ENCODE measurements around the gene TSC22D2.

TSC22D2 gene

GRCh38 chr3:150372722-150373121 lies 35.4 kb upstream of the TSC22D2 start:
- H3K4me1 ChIP-seq (ENCODE audit: control insufficient read depth, insufficient read depth, low read length), result peaks cover 16% of the 10 kb centered on the region
- H3K9ac ChIP-seq (ENCODE audit: low read length), result no peak overlapping the region
- no peaks in the 10 kb centered on the region for H3K36me3 ChIP-seq (ENCODE audit: control insufficient read depth, insufficient read depth, low read length)
- no peaks in the 10 kb centered on the region for H3K27me3 ChIP-seq (ENCODE audit: control insufficient read depth, insufficient read depth, low read length)
- no peak overlapping the region for H3K4me3 ChIP-seq (ENCODE audit: low read length)
- H3K9me3 ChIP-seq (ENCODE audit: control insufficient read depth, low read length), result no peaks in the 10 kb centered on the region

GRCh38 chr3:150373234-150373875 lies 34.7 kb upstream of the TSC22D2 start:
- Histone ChIP-seq H3K9me3 (ENCODE audit: control insufficient read depth, low read length) (no peaks in the 10 kb centered on the region), H3K4me3 (ENCODE audit: low read length) (no peak overlapping the region), H3K9ac (ENCODE audit: low read length) (no peak overlapping the region), H3K4me1 (ENCODE audit: control insufficient read depth, insufficient read depth, low read length) (peaks cover 16% of the 10 kb centered on the region), H3K27me3 (ENCODE audit: control insufficient read depth, insufficient read depth, low read length) (no peaks in the 10 kb centered on the region), H3K36me3 (ENCODE audit: control insufficient read depth, insufficient read depth, low read length) (no peaks in the 10 kb centered on the region)

- Histone ChIP-seq H3K36me3 (ENCODE audit: control insufficient read depth, insufficient read depth, low read length) (no peaks in the 10 kb centered on the region), H3K9ac (ENCODE audit: low read length) (no peak overlapping the region), H3K9me3 (ENCODE audit: control insufficient read depth, low read length) (no peaks in the 10 kb centered on the region), H3K27me3 (ENCODE audit: control insufficient read depth, insufficient read depth, low read length) (no peaks in the 10 kb centered on the region), H3K4me1 (ENCODE audit: control insufficient read depth, insufficient read depth, low read length) (peaks cover 16% of the 10 kb centered on the region), H3K4me3 (ENCODE audit: low read length) (no peak overlapping the region)
These were observed 33.1 kb upstream of the TSC22D2 start for GRCh38 chr3:150374975-150375374.

- Histone ChIP-seq H3K36me3 (ENCODE audit: control insufficient read depth, insufficient read depth, low read length) (no peaks in the 10 kb centered on the region), H3K9ac (ENCODE audit: low read length) (no peak overlapping the region), H3K27me3 (ENCODE audit: control insufficient read depth, insufficient read depth, low read length) (no peaks in the 10 kb centered on the region)
These were observed 31.9 kb upstream of the TSC22D2 start for GRCh38 chr3:150376001-150376848.

GRCh38 chr3:150377601-150378300 lies 30.3 kb upstream of the TSC22D2 start:
- Histone ChIP-seq H3K9me3 (ENCODE audit: control insufficient read depth, low read length) (no peaks in the 10 kb centered on the region), H3K36me3 (ENCODE audit: control insufficient read depth, insufficient read depth, low read length) (no peaks in the 10 kb centered on the region), H3K9ac (ENCODE audit: low read length) (no peak overlapping the region), H3K4me3 (ENCODE audit: low read length) (no peak overlapping the region), H3K27me3 (ENCODE audit: control insufficient read depth, insufficient read depth, low read length) (no peaks in the 10 kb centered on the region), H3K4me1 (ENCODE audit: control insufficient read depth, insufficient read depth, low read length) (peaks cover under 1% of the 10 kb centered on the region)

More at GRCh38 chr3:150376001-150376848, 31.9 kb upstream of the TSC22D2 start:
- Histone ChIP-seq H3K4me3 (ENCODE audit: low read length) (no peak overlapping the region), H3K4me1 (ENCODE audit: control insufficient read depth, insufficient read depth, low read length) (peaks cover 7% of the 10 kb centered on the region), H3K9me3 (ENCODE audit: control insufficient read depth, low read length) (no peaks in the 10 kb centered on the region)

GRCh38 chr3:150378301-150378748 lies 29.8 kb upstream of the TSC22D2 start:
- H3K36me3 ChIP-seq (ENCODE audit: control insufficient read depth, insufficient read depth, low read length), result no peaks in the 10 kb centered on the region
- H3K27me3 ChIP-seq (ENCODE audit: control insufficient read depth, insufficient read depth, low read length), result no peaks in the 10 kb centered on the region
- H3K9ac ChIP-seq (ENCODE audit: low read length), result no peak overlapping the region
- no peak overlapping the region for H3K4me3 ChIP-seq (ENCODE audit: low read length)
- no peaks in the 10 kb centered on the region for H3K4me1 ChIP-seq (ENCODE audit: control insufficient read depth, insufficient read depth, low read length)
- no peaks in the 10 kb centered on the region for H3K9me3 ChIP-seq (ENCODE audit: control insufficient read depth, low read length)

GRCh38 chr3:150379469-150379868 lies 28.6 kb upstream of the TSC22D2 start:
- no peaks in the 10 kb centered on the region for H3K27me3 ChIP-seq (ENCODE audit: control insufficient read depth, insufficient read depth, low read length)
- no peaks in the 10 kb centered on the region for H3K36me3 ChIP-seq (ENCODE audit: control insufficient read depth, insufficient read depth, low read length)
- H3K9ac ChIP-seq (ENCODE audit: low read length), result no peak overlapping the region
- no peaks in the 10 kb centered on the region for H3K9me3 ChIP-seq (ENCODE audit: control insufficient read depth, low read length)
- H3K4me3 ChIP-seq (ENCODE audit: low read length), result no peak overlapping the region
- no peaks in the 10 kb centered on the region for H3K4me1 ChIP-seq (ENCODE audit: control insufficient read depth, insufficient read depth, low read length)

GRCh38 chr3:150384296-150385212 lies 23.5 kb upstream of the TSC22D2 start:
- Histone ChIP-seq H3K27me3 (ENCODE audit: control insufficient read depth, insufficient read depth, low read length) (no peaks in the 10 kb centered on the region), H3K4me1 (ENCODE audit: control insufficient read depth, insufficient read depth, low read length) (no peaks in the 10 kb centered on the region), H3K36me3 (ENCODE audit: control insufficient read depth, insufficient read depth, low read length) (no peaks in the 10 kb centered on the region), H3K9ac (ENCODE audit: low read length) (no peak overlapping the region), H3K4me3 (ENCODE audit: low read length) (no peak overlapping the region), H3K9me3 (ENCODE audit: control insufficient read depth, low read length) (no peaks in the 10 kb centered on the region)

- H3K4me1 ChIP-seq (ENCODE audit: control insufficient read depth, insufficient read depth, low read length), result no peaks in the 10 kb centered on the region
- no peaks in the 10 kb centered on the region for H3K36me3 ChIP-seq (ENCODE audit: control insufficient read depth, insufficient read depth, low read length)
- H3K9me3 ChIP-seq (ENCODE audit: control insufficient read depth, low read length), result no peaks in the 10 kb centered on the region
- no peak overlapping the region for H3K9ac ChIP-seq (ENCODE audit: low read length)
- H3K4me3 ChIP-seq (ENCODE audit: low read length), result no peak overlapping the region
- H3K27me3 ChIP-seq (ENCODE audit: control insufficient read depth, insufficient read depth, low read length), result no peaks in the 10 kb centered on the region
These were observed 22.5 kb upstream of the TSC22D2 start for GRCh38 chr3:150385296-150386242.

- H3K4me1 ChIP-seq (ENCODE audit: control insufficient read depth, insufficient read depth, low read length), result no peaks in the 10 kb centered on the region
- H3K9ac ChIP-seq (ENCODE audit: low read length), result no peak overlapping the region
- no peak overlapping the region for H3K4me3 ChIP-seq (ENCODE audit: low read length)
- no peaks in the 10 kb centered on the region for H3K9me3 ChIP-seq (ENCODE audit: control insufficient read depth, low read length)
- H3K27me3 ChIP-seq (ENCODE audit: control insufficient read depth, insufficient read depth, low read length), result no peaks in the 10 kb centered on the region
- no peaks in the 10 kb centered on the region for H3K36me3 ChIP-seq (ENCODE audit: control insufficient read depth, insufficient read depth, low read length)
These were observed 19.3 kb upstream of the TSC22D2 start for GRCh38 chr3:150388498-150389418.
